Transverse colon (tissue), 4 donors: ENCODE measurements around the gene EIF1AX. TPM values are rescaled to one million over a fixed set of nuclear protein-coding genes. Genes with fewer than 3 reads are reported as not detected.

Source experiments
- DNase-seq: peaks from one replicate; pipeline ENCODE4 v3.0.0-alpha.2; 2019
- H3K27ac ChIP-seq, 4 donors: fragments of 200-600 bp; sonication (generic); 2 replicates each; pipeline ENCODE4 v1.5.1; 2016 to 2018; ENCODE audit warnings: inconsistent platforms in 4 of 4
- H3K27me3 ChIP-seq: fragments of 200-600 bp; sonication (generic); 2 replicates; pipeline ENCODE4 v1.5.1; 2017; ENCODE audit warnings: inconsistent platforms
- H3K36me3 ChIP-seq, 4 donors: fragments of 200-600 bp; sonication (generic); 2 replicates each; pipeline ENCODE4 v1.5.1; 2017 to 2019; ENCODE audit warnings: inconsistent platforms in 4 of 4
- H3K4me1 ChIP-seq, 4 donors: fragments of 200-600 bp; sonication (generic); 2 replicates each; pipeline ENCODE4 v1.5.1; 2017 to 2020; ENCODE audit warnings: inconsistent platforms in 4 of 4
- H3K4me3 ChIP-seq, 4 donors: fragments of 200-600 bp; sonication (generic); 1 replicate in 1 of 4; 2 replicates in 3 of 4; pipeline versions ENCODE4 v1.5.1 to v1.6.1; 2017 to 2019; ENCODE audit warnings: inconsistent platforms in 4 of 4
- H3K9me3 ChIP-seq, 2 donors: fragments of 200-600 bp; sonication (generic); 2 replicates each; pipeline ENCODE4 v1.5.1; 2017 to 2019; ENCODE audit warnings: inconsistent platforms in 2 of 2
- EP300 ChIP-seq: sonication (generic); formaldehyde crosslinking; IDR thresholded peaks from one replicate; pipeline ENCODE4 v1.6.1; 2017; ENCODE audit warnings: antibody characterized with exemption, low read depth
- POLR2A ChIP-seq: fragments of 450-650 bp; IDR thresholded peaks from one replicate; pipeline ENCODE4 v1.6.1; 2016; ENCODE audit warnings: antibody characterized with exemption, mild to moderate bottlenecking, moderate library complexity
- POLR2AphosphoS5 ChIP-seq, 3 donors: sonication (generic); formaldehyde crosslinking; IDR thresholded peaks; one replicate each; pipeline ENCODE4 v1.6.1; 2016; ENCODE audit warnings: antibody characterized with exemption in 3 of 3
- WGBS, 2 donors: methylation state at CpG; one replicate each; pipeline ENCODE4 v1.1.5; 2018; ENCODE audit warnings: low coverage in 1 of 2; 5-methylcytosine and 5-hydroxymethylcytosine counted together
- in situ Hi-C, 4 donors: fragments of 200-750 bp; cut with MboI; loops; one replicate each; pipeline versions ENCODE4 v1.15.0 to v1.15.1; 2017; ENCODE audit warnings: low sequenced_read_pairs in 3 of 4, low pct_ligation_motif_present in 1 of 4, low pct_unique_long_range_greater_than_20kb in 1 of 4
- intact Hi-C: fragments of 100-400 bp; cut with DNase I; formaldehyde crosslinking; loops from one replicate; pipeline ENCODE4 v1.15.1; 2023; ENCODE audit warnings: low total_unique reads
- total RNA-seq, 4 donors: library from RNA; depleted of rRNA; stranded (reverse); fragments of >200 nt; gene quantifications; one replicate each; pipeline ENCODE4 v1.1.0, GENCODE V29; 2016
- TF ChIP-seq, protein P1 (sequence below), 5 experiments: fragments of 200-600 bp in 3 of 5; fragments of 450-650 bp in 2 of 5; sonication (generic) in 3 of 5; IDR thresholded peaks; 1 replicate in 2 of 5; 2 replicates in 3 of 5; pipeline ENCODE4 v1.5.1; 2016 to 2017; ENCODE audit warnings: antibody characterized with exemption in 5 of 5, inconsistent platforms in 3 of 5, mild to moderate bottlenecking in 2 of 5, moderate library complexity in 1 of 5

Gene EIF1AX
- total RNA-seq, 4 donors from 2014 or later, result 10.7 to 45.9 (median 19.9) TPM

DNA sequence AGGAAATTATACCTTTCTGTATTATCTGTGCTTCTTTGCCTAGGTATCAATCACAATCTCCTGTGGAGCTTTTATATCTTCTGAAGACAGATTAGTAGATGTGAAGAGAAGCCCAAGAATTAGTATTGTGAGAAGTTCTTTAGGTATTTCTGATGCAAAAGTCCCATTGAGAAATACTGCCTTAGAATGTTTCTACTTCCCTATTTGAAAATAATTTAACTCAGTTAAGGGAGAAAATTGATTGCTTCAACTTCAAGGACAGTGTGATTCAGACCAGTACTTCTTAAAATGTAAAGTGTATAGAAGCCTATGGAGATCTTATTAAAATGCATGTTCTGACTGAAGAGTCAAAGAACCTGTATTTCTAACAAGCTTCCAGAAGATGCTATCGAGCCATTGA is 9.0 kb downstream of the EIF1AX start:
- intact Hi-C loops, result no loop called here

DNA sequence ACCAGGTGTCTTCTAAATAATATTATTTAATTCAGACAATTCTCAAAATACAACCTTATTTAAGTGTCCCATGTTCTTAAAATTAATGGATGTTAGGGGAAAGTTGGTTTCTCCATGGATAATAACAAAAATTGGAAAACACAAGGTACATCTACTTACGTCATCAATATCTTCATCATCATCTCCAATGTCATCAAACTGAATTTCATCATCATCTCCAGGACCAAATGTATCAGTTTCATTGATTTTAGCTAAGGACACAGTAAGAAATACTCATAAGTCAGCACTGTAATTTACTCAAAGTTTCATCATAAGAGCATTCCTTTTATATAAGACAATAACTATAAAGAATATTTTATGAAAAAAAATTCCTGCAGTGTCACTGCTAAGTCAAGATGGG is 11.3 kb downstream of the EIF1AX start:
- TF ChIP-seq, protein P1, sequence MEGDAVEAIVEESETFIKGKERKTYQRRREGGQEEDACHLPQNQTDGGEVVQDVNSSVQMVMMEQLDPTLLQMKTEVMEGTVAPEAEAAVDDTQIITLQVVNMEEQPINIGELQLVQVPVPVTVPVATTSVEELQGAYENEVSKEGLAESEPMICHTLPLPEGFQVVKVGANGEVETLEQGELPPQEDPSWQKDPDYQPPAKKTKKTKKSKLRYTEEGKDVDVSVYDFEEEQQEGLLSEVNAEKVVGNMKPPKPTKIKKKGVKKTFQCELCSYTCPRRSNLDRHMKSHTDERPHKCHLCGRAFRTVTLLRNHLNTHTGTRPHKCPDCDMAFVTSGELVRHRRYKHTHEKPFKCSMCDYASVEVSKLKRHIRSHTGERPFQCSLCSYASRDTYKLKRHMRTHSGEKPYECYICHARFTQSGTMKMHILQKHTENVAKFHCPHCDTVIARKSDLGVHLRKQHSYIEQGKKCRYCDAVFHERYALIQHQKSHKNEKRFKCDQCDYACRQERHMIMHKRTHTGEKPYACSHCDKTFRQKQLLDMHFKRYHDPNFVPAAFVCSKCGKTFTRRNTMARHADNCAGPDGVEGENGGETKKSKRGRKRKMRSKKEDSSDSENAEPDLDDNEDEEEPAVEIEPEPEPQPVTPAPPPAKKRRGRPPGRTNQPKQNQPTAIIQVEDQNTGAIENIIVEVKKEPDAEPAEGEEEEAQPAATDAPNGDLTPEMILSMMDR (IDR thresholded peaks at IDR 0.05), result no peak
- TF ChIP-seq POLR2AphosphoS5 (IDR thresholded peaks at IDR 0.05) (no peak), EP300 (no peak), POLR2A (no peak)
- H3K4me3 ChIP-seq, result no peak overlapping the region
- intact Hi-C loops (no loop called here), in situ Hi-C loops (no loop called here)
- no peak overlapping the region for H3K27ac ChIP-seq
- no peak for DNase-seq
- no peaks in the 10 kb centered on the region for H3K27me3 ChIP-seq
- no peaks in the 10 kb centered on the region for H3K36me3 ChIP-seq
- H3K4me1 ChIP-seq, result no peaks in the 10 kb centered on the region
- WGBS, 2 donors, result 98 to 100% methylated on average over 1 of the region's 1 CpG
- H3K9me3 ChIP-seq, result no peaks in the 10 kb centered on the region

More for the DNA sequence above, 9.0 kb downstream of the EIF1AX start:
- Histone ChIP-seq H3K9me3 (no peaks in the 10 kb centered on the region), H3K27ac (no peak overlapping the region), H3K4me1 (peaks cover 0 to 5% (median 2%) of the 10 kb centered on the region in 4 donors), H3K27me3 (no peaks in the 10 kb centered on the region), H3K36me3 (no peaks in the 10 kb centered on the region), H3K4me3 (no peak overlapping the region)
- TF ChIP-seq EP300 (no peak), POLR2A (no peak), POLR2AphosphoS5 (IDR thresholded peaks at IDR 0.05) (no peak)
- TF ChIP-seq, protein P1 (IDR thresholded peaks at IDR 0.05), result no peak
- WGBS, 2 donors, result 72% methylated on average over 1 of the region's 1 CpG; no CpG with 5 or more reads in 1 of the 2 donors
- no peak for DNase-seq
- in situ Hi-C loops, result no loop called here

DNA sequence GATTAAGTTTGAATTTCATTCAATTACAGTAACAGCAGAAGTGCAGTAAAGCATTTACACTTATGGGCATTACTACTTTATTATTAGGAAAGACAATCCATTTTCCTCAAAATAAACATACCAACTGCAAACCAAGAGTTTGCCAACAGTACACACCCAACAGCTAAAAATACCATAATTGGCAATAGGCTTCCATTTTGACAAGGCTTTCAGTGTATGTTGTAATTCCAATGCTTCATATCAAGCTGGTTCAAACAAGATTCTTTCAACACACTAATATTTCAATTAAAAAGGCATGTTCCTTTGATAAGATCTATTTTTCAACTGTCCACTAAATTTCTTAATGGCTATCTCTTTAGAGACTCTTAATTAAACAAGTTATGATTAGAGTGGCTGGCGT is 12.1 kb downstream of the EIF1AX start:
- H3K27me3 ChIP-seq, result no peaks in the 10 kb centered on the region
- H3K9me3 ChIP-seq, result no peaks in the 10 kb centered on the region
- DNase-seq, result no peak
- H3K4me3 ChIP-seq, result no peak overlapping the region
- in situ Hi-C loops (no loop called here), intact Hi-C loops (no loop called here)
- no peaks in the 10 kb centered on the region for H3K4me1 ChIP-seq
- H3K27ac ChIP-seq, result no peak overlapping the region
- 94% methylated on average over 1 of the region's 1 CpG; no CpG with 5 or more reads in 1 of the 2 donors for WGBS, 2 donors
- TF ChIP-seq, protein P1 (IDR thresholded peaks at IDR 0.05), result no peak
- TF ChIP-seq POLR2AphosphoS5 (IDR thresholded peaks at IDR 0.05) (no peak), EP300 (no peak), POLR2A (no peak)
- H3K36me3 ChIP-seq, result no peaks in the 10 kb centered on the region

DNA sequence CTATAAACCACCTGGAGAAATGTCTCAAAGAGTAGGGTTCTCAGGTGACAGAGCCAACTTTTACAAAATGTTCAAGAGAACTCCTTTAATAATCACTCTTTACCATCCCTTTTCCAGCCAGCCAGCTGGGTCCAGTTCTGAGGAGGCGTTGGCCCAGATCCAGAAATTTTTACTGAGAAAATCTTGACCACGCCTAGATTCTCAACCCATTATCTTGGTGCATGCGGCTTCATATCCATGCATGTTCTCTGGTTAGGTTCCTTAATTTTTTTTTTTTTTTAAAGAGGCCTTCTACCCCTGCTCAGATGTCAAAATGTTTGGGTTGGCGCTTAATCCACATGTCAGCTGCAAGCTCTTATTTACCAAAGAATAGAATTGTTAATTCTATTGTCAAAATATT is 13.0 kb downstream of the EIF1AX start:
- H3K4me3 ChIP-seq, result no peak overlapping the region
- no peak for DNase-seq
- H3K27me3 ChIP-seq, result no peaks in the 10 kb centered on the region
- TF ChIP-seq POLR2A (no peak), POLR2AphosphoS5 (IDR thresholded peaks at IDR 0.05) (no peak), EP300 (no peak)
- TF ChIP-seq, protein P1 (IDR thresholded peaks at IDR 0.05), result no peak
- H3K27ac ChIP-seq, result no peak overlapping the region
- intact Hi-C loops (no loop called here), in situ Hi-C loops (no loop called here)
- no peaks in the 10 kb centered on the region for H3K9me3 ChIP-seq
- H3K4me1 ChIP-seq, result no peaks in the 10 kb centered on the region
- no peaks in the 10 kb centered on the region for H3K36me3 ChIP-seq
- 43 to 83% methylated on average over 4 of the region's 4 CpGs for WGBS, 2 donors
